ENCODE measurements around the gene ISCU. TPM values are rescaled to one million over a fixed set of nuclear protein-coding genes. Genes with fewer than 3 reads are reported as not detected.

Gene ISCU
- total and polyA plus RNA-seq, 2 donors, result 125 to 248 TPM

GRCh38 chr12:108564724-108565123, 2.3 kb downstream of the ISCU start:
- peaks cover 42 to 68% of the 10 kb centered on the region in 2 donors for H3K4me1 ChIP-seq (ENCODE audit: control insufficient read depth in 2 of 2, insufficient read depth in 2 of 2, low read length in 2 of 2)
- peaks cover 28 to 51% of the 10 kb centered on the region in 2 donors for H3K36me3 ChIP-seq (ENCODE audit: control insufficient read depth in 2 of 2, insufficient read depth in 2 of 2, low read length in 1 of 2)
- H3K4me3 ChIP-seq (ENCODE audit: low read length in 2 of 2), result no peak overlapping the region
- H3K27ac ChIP-seq (ENCODE audit: low read depth in 1 of 2, low read length in 1 of 2), result no peak overlapping the region
- no peaks in the 10 kb centered on the region for H3K27me3 ChIP-seq (ENCODE audit: control insufficient read depth in 2 of 2, insufficient read depth in 1 of 2, low read length in 1 of 2)
- DNase-seq (ENCODE audit: low read depth in 6 of 9, low spot score in 9 of 9), result no peak
- H3K9me3 ChIP-seq (ENCODE audit: control insufficient read depth in 2 of 2, insufficient read depth in 1 of 2, low read length in 1 of 2), result no peaks in the 10 kb centered on the region

GRCh38 chr12:108565146-108565545, 2.8 kb downstream of the ISCU start:
- H3K4me3 ChIP-seq (ENCODE audit: low read length in 2 of 2), result no peak overlapping the region
- peaks cover 28 to 52% of the 10 kb centered on the region in 2 donors for H3K36me3 ChIP-seq (ENCODE audit: control insufficient read depth in 2 of 2, insufficient read depth in 2 of 2, low read length in 1 of 2)
- H3K9me3 ChIP-seq (ENCODE audit: control insufficient read depth in 2 of 2, insufficient read depth in 1 of 2, low read length in 1 of 2), result no peaks in the 10 kb centered on the region
- H3K4me1 ChIP-seq (ENCODE audit: control insufficient read depth in 2 of 2, insufficient read depth in 2 of 2, low read length in 2 of 2), result peaks cover 42 to 70% of the 10 kb centered on the region in 2 donors
- no peak for DNase-seq (ENCODE audit: low read depth in 6 of 9, low spot score in 9 of 9)
- 84% methylated on average over 3 of the region's 3 CpGs for WGBS
- no peak overlapping the region for H3K27ac ChIP-seq (ENCODE audit: low read depth in 1 of 2, low read length in 1 of 2)
- H3K27me3 ChIP-seq (ENCODE audit: control insufficient read depth in 2 of 2, insufficient read depth in 1 of 2, low read length in 1 of 2), result no peaks in the 10 kb centered on the region

- Histone ChIP-seq H3K36me3 (ENCODE audit: control insufficient read depth in 2 of 2, insufficient read depth in 2 of 2, low read length in 1 of 2) (peaks cover 28 to 54% of the 10 kb centered on the region in 2 donors), H3K4me1 (ENCODE audit: control insufficient read depth in 2 of 2, insufficient read depth in 2 of 2, low read length in 2 of 2) (peaks cover 49 to 78% of the 10 kb centered on the region in 2 donors), H3K27me3 (ENCODE audit: control insufficient read depth in 2 of 2, insufficient read depth in 1 of 2, low read length in 1 of 2) (no peaks in the 10 kb centered on the region), H3K27ac (ENCODE audit: low read depth in 1 of 2, low read length in 1 of 2) (peak overlapping the region; percentile 73 to 99), H3K9me3 (ENCODE audit: control insufficient read depth in 2 of 2, insufficient read depth in 1 of 2, low read length in 1 of 2) (no peaks in the 10 kb centered on the region), H3K4me3 (ENCODE audit: low read length in 2 of 2) (no peak overlapping the region)
- 0% methylated on average over 2 of the region's 2 CpGs for WGBS
- peak in 3 of 9 donors; percentile 41 to 63 (median 51) for DNase-seq (ENCODE audit: low read depth in 6 of 9, low spot score in 9 of 9)
Measured at GRCh38 chr12:108565976-108566375, 3.6 kb downstream of the ISCU start.

GRCh38 chr12:108566452-108566851, 4.1 kb downstream of the ISCU start:
- no peak for DNase-seq (ENCODE audit: low read depth in 6 of 9, low spot score in 9 of 9)
- Histone ChIP-seq H3K27ac (ENCODE audit: low read depth in 1 of 2, low read length in 1 of 2) (peak overlapping the region; percentile 73 to 99), H3K4me1 (ENCODE audit: control insufficient read depth in 2 of 2, insufficient read depth in 2 of 2, low read length in 2 of 2) (peaks cover 54 to 83% of the 10 kb centered on the region in 2 donors), H3K9me3 (ENCODE audit: control insufficient read depth in 2 of 2, insufficient read depth in 1 of 2, low read length in 1 of 2) (no peaks in the 10 kb centered on the region), H3K27me3 (ENCODE audit: control insufficient read depth in 2 of 2, insufficient read depth in 1 of 2, low read length in 1 of 2) (no peaks in the 10 kb centered on the region), H3K36me3 (ENCODE audit: control insufficient read depth in 2 of 2, insufficient read depth in 2 of 2, low read length in 1 of 2) (peaks cover 28 to 54% of the 10 kb centered on the region in 2 donors), H3K4me3 (ENCODE audit: low read length in 2 of 2) (no peak overlapping the region)
- WGBS, result 97% methylated on average over 4 of the region's 4 CpGs

GRCh38 chr12:108567406-108568337, 5.3 kb downstream of the ISCU start:
- no peak overlapping the region for H3K4me3 ChIP-seq (ENCODE audit: low read length in 2 of 2)
- WGBS, result 91% methylated on average over 7 of the region's 7 CpGs
- no peaks in the 10 kb centered on the region for H3K27me3 ChIP-seq (ENCODE audit: control insufficient read depth in 2 of 2, insufficient read depth in 1 of 2, low read length in 1 of 2)
- H3K4me1 ChIP-seq (ENCODE audit: control insufficient read depth in 2 of 2, insufficient read depth in 2 of 2, low read length in 2 of 2), result peaks cover 62 to 90% of the 10 kb centered on the region in 2 donors
- peak in 1 of 9 donors; percentile 28 for DNase-seq (ENCODE audit: low read depth in 6 of 9, low spot score in 9 of 9)
- peak overlapping the region; percentile 86 to 99 for H3K27ac ChIP-seq (ENCODE audit: low read depth in 1 of 2, low read length in 1 of 2)
- no peaks in the 10 kb centered on the region for H3K9me3 ChIP-seq (ENCODE audit: control insufficient read depth in 2 of 2, insufficient read depth in 1 of 2, low read length in 1 of 2)
- peaks cover 28 to 54% of the 10 kb centered on the region in 2 donors for H3K36me3 ChIP-seq (ENCODE audit: control insufficient read depth in 2 of 2, insufficient read depth in 2 of 2, low read length in 1 of 2)

- Histone ChIP-seq H3K4me1 (ENCODE audit: control insufficient read depth in 2 of 2, insufficient read depth in 2 of 2, low read length in 2 of 2) (peaks cover 66 to 86% of the 10 kb centered on the region in 2 donors), H3K9me3 (ENCODE audit: control insufficient read depth in 2 of 2, insufficient read depth in 1 of 2, low read length in 1 of 2) (no peaks in the 10 kb centered on the region), H3K27ac (ENCODE audit: low read depth in 1 of 2, low read length in 1 of 2) (peak overlapping the region; percentile 86 to 99), H3K36me3 (ENCODE audit: control insufficient read depth in 2 of 2, insufficient read depth in 2 of 2, low read length in 1 of 2) (peaks cover 28 to 54% of the 10 kb centered on the region in 2 donors), H3K4me3 (ENCODE audit: low read length in 2 of 2) (peak overlapping the region; percentile 0 to 24), H3K27me3 (ENCODE audit: control insufficient read depth in 2 of 2, insufficient read depth in 1 of 2, low read length in 1 of 2) (no peaks in the 10 kb centered on the region)
- DNase-seq (ENCODE audit: low read depth in 6 of 9, low spot score in 9 of 9), result peak; percentile 69 to 96 (median 87)
- WGBS, result 8% methylated on average over 10 of the region's 10 CpGs
Measured at GRCh38 chr12:108568338-108569154, 6.2 kb downstream of the ISCU start.

DNA sequence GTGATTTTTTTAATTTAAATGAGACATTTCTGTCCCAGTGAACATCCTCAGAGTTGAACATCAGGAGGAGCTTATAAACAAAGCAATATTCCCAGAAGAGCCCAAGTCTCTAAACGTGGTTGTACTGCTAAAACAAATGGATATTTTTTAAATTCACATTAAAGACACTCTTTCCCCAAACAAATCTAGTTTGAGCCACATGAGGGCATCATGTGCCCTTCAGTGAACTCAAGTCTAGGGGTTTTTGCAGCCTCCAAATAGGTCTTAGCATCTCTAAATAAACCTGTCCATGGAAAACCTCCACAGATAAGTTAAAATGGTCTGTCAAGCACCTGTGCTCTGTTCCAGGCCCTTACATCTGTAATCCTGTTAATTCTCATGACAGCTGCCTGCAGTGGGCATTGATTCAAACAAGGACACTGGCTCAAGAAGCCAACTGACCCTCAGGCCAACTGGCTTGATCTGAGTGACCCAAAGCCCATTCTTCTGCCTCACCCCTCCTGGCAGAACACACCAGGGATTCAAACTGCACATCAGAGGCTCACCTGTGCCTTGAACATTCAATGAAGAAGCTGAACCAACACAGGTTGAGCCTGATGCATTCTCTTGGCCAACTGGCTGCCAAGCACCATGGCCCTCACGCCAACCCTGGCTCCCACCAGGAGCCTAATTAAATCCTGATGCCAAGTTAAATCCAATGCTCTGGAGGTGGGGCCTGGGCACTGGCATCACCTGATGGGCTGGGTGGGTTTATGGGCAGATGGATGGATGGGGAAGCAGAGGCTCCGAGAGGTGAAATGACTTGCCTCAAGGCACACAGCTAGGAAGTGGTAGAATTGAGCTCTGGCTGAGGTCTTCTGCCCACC, 8.6 kb downstream of the ISCU start:
- H3K4me3 ChIP-seq (ENCODE audit: low read length in 2 of 2), result no peak overlapping the region
- no peaks in the 10 kb centered on the region for H3K9me3 ChIP-seq (ENCODE audit: control insufficient read depth in 2 of 2, insufficient read depth in 1 of 2, low read length in 1 of 2)
- peak overlapping the region; percentile 82 to 99 for H3K27ac ChIP-seq (ENCODE audit: low read depth in 1 of 2, low read length in 1 of 2)
- H3K27me3 ChIP-seq (ENCODE audit: control insufficient read depth in 2 of 2, insufficient read depth in 1 of 2, low read length in 1 of 2), result no peaks in the 10 kb centered on the region
- WGBS, result 65% methylated on average over 3 of the region's 3 CpGs
- peaks cover 60 to 74% of the 10 kb centered on the region in 2 donors for H3K4me1 ChIP-seq (ENCODE audit: control insufficient read depth in 2 of 2, insufficient read depth in 2 of 2, low read length in 2 of 2)
- H3K36me3 ChIP-seq (ENCODE audit: control insufficient read depth in 2 of 2, insufficient read depth in 2 of 2, low read length in 1 of 2), result peaks cover 15 to 33% of the 10 kb centered on the region in 2 donors
- DNase-seq (ENCODE audit: low read depth in 6 of 9, low spot score in 9 of 9), result peak in 2 of 9 donors; percentile 47 to 75

- no peaks in the 10 kb centered on the region for H3K9me3 ChIP-seq (ENCODE audit: control insufficient read depth in 2 of 2, insufficient read depth in 1 of 2, low read length in 1 of 2)
- no peaks in the 10 kb centered on the region for H3K27me3 ChIP-seq (ENCODE audit: control insufficient read depth in 2 of 2, insufficient read depth in 1 of 2, low read length in 1 of 2)
- peak overlapping the region; percentile 82 to 99 for H3K27ac ChIP-seq (ENCODE audit: low read depth in 1 of 2, low read length in 1 of 2)
- 97% methylated on average over 8 of the region's 8 CpGs for WGBS
- peaks cover 9 to 26% of the 10 kb centered on the region in 2 donors for H3K36me3 ChIP-seq (ENCODE audit: control insufficient read depth in 2 of 2, insufficient read depth in 2 of 2, low read length in 1 of 2)
- peaks cover 53 to 68% of the 10 kb centered on the region in 2 donors for H3K4me1 ChIP-seq (ENCODE audit: control insufficient read depth in 2 of 2, insufficient read depth in 2 of 2, low read length in 2 of 2)
- DNase-seq (ENCODE audit: low read depth in 6 of 9, low spot score in 9 of 9), result no peak
- no peak overlapping the region for H3K4me3 ChIP-seq (ENCODE audit: low read length in 2 of 2)
Measured at GRCh38 chr12:108571609-108572165, 9.3 kb downstream of the ISCU start.

Measured in thymus (tissue), 11 donors.